Urinary bladder (tissue), 4 donors: Measurements from ENCODE around the gene NFE2L1. TPM values are rescaled to one million over a fixed set of nuclear protein-coding genes. Genes with fewer than 3 reads are reported as not detected.
A peak's percentile ranks its signal among the peaks of the same experiment; 100 is the strongest.
"Not testable (repeated sequence)": the region's sequence is repeated elsewhere in the genome, so short reads cannot be mapped to it uniquely, and the experiment has no call there.

Experiments
- DNase-seq: peaks from one replicate; pipeline ENCODE4 v3.0.0-alpha.2; 2015; ENCODE audit errors: extremely low spot score
- H3K27ac ChIP-seq: one replicate; pipeline ENCODE4 v1.5.1; 2013; ENCODE audit warnings: low read depth, mild to moderate bottlenecking, moderate library complexity
- H3K36me3 ChIP-seq: one replicate; pipeline ENCODE4 v1.6.1; 2013; ENCODE audit warnings: mild to moderate bottlenecking, moderate library complexity; ENCODE audit not compliant: insufficient read depth
- H3K4me1 ChIP-seq: one replicate; pipeline ENCODE4 v1.6.1; 2013; ENCODE audit warnings: mild to moderate bottlenecking, moderate library complexity; ENCODE audit not compliant: insufficient read depth
- H3K4me3 ChIP-seq: one replicate; pipeline ENCODE4 v1.5.1; 2013; ENCODE audit warnings: low read depth, low read length
- WGBS: extraction: QIAGEN DNeasy Blood & Tissue Kit; methylation state at CpG from one replicate; pipeline ENCODE4 v1.1.7; 2013; 5-methylcytosine and 5-hydroxymethylcytosine counted together
- polyA plus RNA-seq: library from polyadenylated mRNA; stranded (reverse); fragments of 200-250 nt; gene quantifications from one replicate; pipeline ENCODE4 v1.2.3, GENCODE V29; 2013
- total RNA-seq: library from RNA; depleted of rRNA; stranded (reverse); fragments of >200 nt; gene quantifications from one replicate; pipeline ENCODE4 v1.2.3, GENCODE V29; 2014
- donor health status: healthy with polysubstance abuse.
- donor health status: healthy.

NFE2L1 gene
- total RNA-seq = 53.1 TPM
- polyA plus RNA-seq = 163 TPM

GRCh38 chr17:48047741-48048383, at the start of gene NFE2L1:
Gene NFE2L1 (plus strand): TSS chr17:48048359. CDS start chr17:48051119, 2,760 bp downstream.
- Histone ChIP-seq H3K4me3 (peak within 1 kb of the TSS; percentile 75), H3K4me1 (no peaks in the 10 kb centered on the region), H3K36me3 (no peaks in the 10 kb centered on the region), H3K27ac (peak within 1 kb of the TSS; percentile 91)
- DNase-seq = peak; percentile 99
- under 1% methylated on average over 47 of the region's 47 CpGs for WGBS

- no peaks in the 10 kb centered on the region for H3K4me1 ChIP-seq
- DNase-seq = no peak
- H3K36me3 ChIP-seq = no peaks in the 10 kb centered on the region
- no peak overlapping the region for H3K27ac ChIP-seq
- 45% methylated on average over 4 of the region's 4 CpGs for WGBS
- H3K4me3 ChIP-seq = no peak overlapping the region
Measured at GRCh38 chr17:47999582-47999981, 48.6 kb upstream of the NFE2L1 start.

- no peak for DNase-seq
- Histone ChIP-seq H3K4me3 (no peak overlapping the region), H3K36me3 (no peaks in the 10 kb centered on the region), H3K27ac (no peak overlapping the region), H3K4me1 (no peaks in the 10 kb centered on the region)
- WGBS = 88% methylated on average over 1 of the region's 1 CpG
Measured at GRCh38 chr17:48001197-48001596, 47.0 kb upstream of the NFE2L1 start.

GRCh38 chr17:48001657-48002056, 46.5 kb upstream of the NFE2L1 start:
- not testable (repeated sequence) for H3K4me1 ChIP-seq, H3K27ac ChIP-seq, DNase-seq, H3K36me3 ChIP-seq, H3K4me3 ChIP-seq
- 98% methylated on average over 5 of the region's 5 CpGs for WGBS

GRCh38 chr17:48002266-48002915, 45.8 kb upstream of the NFE2L1 start:
- no peak overlapping the region for H3K27ac ChIP-seq

GRCh38 chr17:48002916-48003416, 45.2 kb upstream of the NFE2L1 start:
- no peak overlapping the region for H3K4me3 ChIP-seq
- DNase-seq = no peak
- no peak overlapping the region for H3K27ac ChIP-seq
- WGBS = 45% methylated on average over 7 of the region's 7 CpGs
- H3K36me3 ChIP-seq = no peaks in the 10 kb centered on the region
- H3K4me1 ChIP-seq = no peaks in the 10 kb centered on the region

More at GRCh38 chr17:48002266-48002915, 45.8 kb upstream of the NFE2L1 start:
- Histone ChIP-seq H3K4me3 (no peak overlapping the region), H3K4me1 (no peaks in the 10 kb centered on the region), H3K36me3 (no peaks in the 10 kb centered on the region)
- DNase-seq = no peak
- 30% methylated on average over 4 of the region's 4 CpGs for WGBS

- H3K27ac ChIP-seq = no peak overlapping the region
- DNase-seq = no peak
- H3K36me3 ChIP-seq = no peaks in the 10 kb centered on the region
- no peaks in the 10 kb centered on the region for H3K4me1 ChIP-seq
- 77% methylated on average over 17 of the region's 17 CpGs for WGBS
- no peak overlapping the region for H3K4me3 ChIP-seq
Measured at GRCh38 chr17:48003417-48004151, 44.6 kb upstream of the NFE2L1 start.

GRCh38 chr17:48004983-48005382, 43.2 kb upstream of the NFE2L1 start:
- no peaks in the 10 kb centered on the region for H3K4me1 ChIP-seq
- no peak overlapping the region for H3K27ac ChIP-seq
- 59% methylated on average over 3 of the region's 3 CpGs for WGBS
- H3K4me3 ChIP-seq = no peak overlapping the region
- DNase-seq = no peak
- H3K36me3 ChIP-seq = no peaks in the 10 kb centered on the region

GRCh38 chr17:48006936-48007709, 41.0 kb upstream of the NFE2L1 start:
- Histone ChIP-seq H3K4me1 (no peaks in the 10 kb centered on the region), H3K27ac (no peak overlapping the region), H3K36me3 (no peaks in the 10 kb centered on the region), H3K4me3 (no peak overlapping the region)
- 88% methylated on average over 12 of the region's 12 CpGs for WGBS
- DNase-seq = no peak

GRCh38 chr17:48010193-48010592, 38.0 kb upstream of the NFE2L1 start:
- H3K4me1 ChIP-seq = no peaks in the 10 kb centered on the region
- H3K4me3 ChIP-seq = no peak overlapping the region
- no peak overlapping the region for H3K27ac ChIP-seq
- WGBS = 94% methylated on average over 3 of the region's 3 CpGs
- no peak for DNase-seq
- H3K36me3 ChIP-seq = no peaks in the 10 kb centered on the region

GRCh38 chr17:48011405-48012150, 36.6 kb upstream of the NFE2L1 start:
- DNase-seq = no peak
- 14% methylated on average over 23 of the region's 23 CpGs for WGBS
- Histone ChIP-seq H3K27ac (no peak overlapping the region), H3K4me3 (peak overlapping the region; percentile 13), H3K36me3 (no peaks in the 10 kb centered on the region), H3K4me1 (no peaks in the 10 kb centered on the region)

GRCh38 chr17:48012151-48012520, 36.0 kb upstream of the NFE2L1 start:
- no peaks in the 10 kb centered on the region for H3K36me3 ChIP-seq
- no peaks in the 10 kb centered on the region for H3K4me1 ChIP-seq
- DNase-seq = no peak
- WGBS = under 1% methylated on average over 34 of the region's 34 CpGs
- H3K27ac ChIP-seq = no peak overlapping the region
- H3K4me3 ChIP-seq = peak overlapping the region; percentile 13

GRCh38 chr17:48012654-48013053, 35.5 kb upstream of the NFE2L1 start:
- Histone ChIP-seq H3K4me3 (no peak overlapping the region), H3K4me1 (no peaks in the 10 kb centered on the region), H3K36me3 (no peaks in the 10 kb centered on the region), H3K27ac (no peak overlapping the region)
- no peak for DNase-seq
- WGBS = 41% methylated on average over 5 of the region's 5 CpGs
